ENCODE results near the gene CDHR4.

Gene CDHR4

GRCh38 chr3:49792371-49793150 lies 7.1 kb downstream of the CDHR4 start:
- TF ChIP-seq FOXP2 (optimal IDR thresholded peaks at IDR 0.05; ENCODE audit: borderline replicate concordance, extremely low read depth, extremely low read length, insufficient read depth), result no peak
- TF ChIP-seq POLR2AphosphoS5 (IDR thresholded peaks at IDR 0.05; ENCODE audit: low read depth, low read length), result no peak
- no peak for TF ChIP-seq REST (IDR thresholded peaks at IDR 0.05; ENCODE audit: insufficient read depth in 1 of 2, low read depth in 2 of 2, low read length in 2 of 2)
- TF ChIP-seq SIN3A (IDR thresholded peaks at IDR 0.05; ENCODE audit: borderline replicate concordance, insufficient read depth, low read length), result no peak
- TF ChIP-seq TAF1 (IDR thresholded peaks at IDR 0.05; ENCODE audit: borderline replicate concordance, insufficient read depth, low read length), result no peak

- TF ChIP-seq REST (IDR thresholded peaks at IDR 0.05; ENCODE audit: insufficient read depth in 1 of 2, low read depth in 2 of 2, low read length in 2 of 2), result no peak
- TF ChIP-seq FOXP2 (optimal IDR thresholded peaks at IDR 0.05; ENCODE audit: borderline replicate concordance, extremely low read depth, extremely low read length, insufficient read depth), result no peak
- no peak for TF ChIP-seq SIN3A (IDR thresholded peaks at IDR 0.05; ENCODE audit: borderline replicate concordance, insufficient read depth, low read length)
- no peak for TF ChIP-seq POLR2AphosphoS5 (IDR thresholded peaks at IDR 0.05; ENCODE audit: low read depth, low read length)
- TF ChIP-seq TAF1 (IDR thresholded peaks at IDR 0.05; ENCODE audit: borderline replicate concordance, insufficient read depth, low read length), result no peak
These were observed 8.1 kb downstream of the CDHR4 start for GRCh38 chr3:49791571-49791970.

GRCh38 chr3:49790626-49791411 lies 8.9 kb downstream of the CDHR4 start:
- TF ChIP-seq SIN3A (IDR thresholded peaks at IDR 0.05; ENCODE audit: borderline replicate concordance, insufficient read depth, low read length) (no peak), POLR2AphosphoS5 (IDR thresholded peaks at IDR 0.05; ENCODE audit: low read depth, low read length) (no peak), TAF1 (IDR thresholded peaks at IDR 0.05; ENCODE audit: borderline replicate concordance, insufficient read depth, low read length) (no peak)

GRCh38 chr3:49788056-49788455 lies 11.6 kb downstream of the CDHR4 start:
- TF ChIP-seq FOXP2 (optimal IDR thresholded peaks at IDR 0.05; ENCODE audit: borderline replicate concordance, extremely low read depth, extremely low read length, insufficient read depth) (no peak), POLR2AphosphoS5 (IDR thresholded peaks at IDR 0.05; ENCODE audit: low read depth, low read length) (no peak)

- TF ChIP-seq REST (IDR thresholded peaks at IDR 0.05; ENCODE audit: insufficient read depth in 1 of 2, low read depth in 2 of 2, low read length in 2 of 2) (no peak), FOXP2 (optimal IDR thresholded peaks at IDR 0.05; ENCODE audit: borderline replicate concordance, extremely low read depth, extremely low read length, insufficient read depth) (no peak), POLR2AphosphoS5 (IDR thresholded peaks at IDR 0.05; ENCODE audit: low read depth, low read length) (no peak), TAF1 (IDR thresholded peaks at IDR 0.05; ENCODE audit: borderline replicate concordance, insufficient read depth, low read length) (no peak), SIN3A (IDR thresholded peaks at IDR 0.05; ENCODE audit: borderline replicate concordance, insufficient read depth, low read length) (no peak)
These were observed 12.1 kb downstream of the CDHR4 start for GRCh38 chr3:49787536-49787935.

GRCh38 chr3:49787182-49787464 lies 12.6 kb downstream of the CDHR4 start:
- TF ChIP-seq FOXP2 (optimal IDR thresholded peaks at IDR 0.05; ENCODE audit: borderline replicate concordance, extremely low read depth, extremely low read length, insufficient read depth) (no peak), SIN3A (IDR thresholded peaks at IDR 0.05; ENCODE audit: borderline replicate concordance, insufficient read depth, low read length) (no peak), REST (IDR thresholded peaks at IDR 0.05; ENCODE audit: insufficient read depth in 1 of 2, low read depth in 2 of 2, low read length in 2 of 2) (no peak), POLR2AphosphoS5 (IDR thresholded peaks at IDR 0.05; ENCODE audit: low read depth, low read length) (no peak), TAF1 (IDR thresholded peaks at IDR 0.05; ENCODE audit: borderline replicate concordance, insufficient read depth, low read length) (no peak)
